GM18517 (cell line): ENCODE data around the gene ANO2.

Source experiments
- ATAC-seq: cut with Tn5 transposase; IDR thresholded peaks from one replicate; pipeline ENCODE4 v1.9.1; 2021; ENCODE audit warnings: mild to moderate bottlenecking, moderate library complexity; ENCODE audit not compliant: unreplicated experiment

The ANO2 gene

GRCh38 chr12:5522432-5523335 is 422.4 kb downstream of the ANO2 start:
- ATAC-seq = no peak

- ATAC-seq = no peak
Measured at GRCh38 chr12:5521456-5522325, 423.4 kb downstream of the ANO2 start.

DNA sequence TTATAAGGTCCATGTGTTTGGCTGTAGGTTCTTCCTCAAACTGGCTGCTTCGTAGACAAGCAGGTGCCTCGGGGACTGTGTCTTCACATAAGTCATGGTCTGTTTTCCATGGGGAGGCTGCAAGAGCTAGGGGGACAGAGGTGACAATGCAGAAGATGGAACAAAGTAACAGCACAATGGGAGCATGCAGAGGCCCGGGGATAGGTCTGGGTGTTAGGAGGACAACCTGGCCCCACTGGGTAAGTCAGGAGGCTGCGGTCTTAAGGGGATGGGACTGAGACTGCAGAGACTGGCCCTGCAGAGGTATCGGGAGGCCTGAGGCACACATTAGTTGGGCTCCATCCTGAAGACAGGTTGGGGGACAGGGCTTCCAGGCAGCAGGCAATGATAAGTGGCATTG is 424.2 kb downstream of the ANO2 start:
- no peak for ATAC-seq

DNA sequence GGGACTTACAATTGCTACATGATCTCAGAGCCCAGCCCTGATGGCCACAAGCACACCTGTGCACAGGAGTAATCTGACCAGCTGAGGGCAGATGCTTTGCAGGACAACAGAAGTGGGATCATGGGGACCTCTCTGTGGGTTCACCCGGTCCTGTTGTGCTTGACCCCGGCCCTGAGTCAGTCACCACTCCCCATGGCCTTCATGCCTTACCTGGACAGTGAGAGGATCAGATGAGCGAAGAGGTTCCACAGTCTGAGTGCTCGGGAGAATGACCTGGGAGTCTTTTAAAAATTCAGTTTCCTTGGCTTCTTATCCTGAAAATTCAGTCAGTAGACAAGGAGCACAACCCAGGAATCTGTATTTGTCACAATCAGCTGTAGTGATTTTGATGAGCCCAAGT is 425.0 kb downstream of the ANO2 start:
- no peak for ATAC-seq

DNA sequence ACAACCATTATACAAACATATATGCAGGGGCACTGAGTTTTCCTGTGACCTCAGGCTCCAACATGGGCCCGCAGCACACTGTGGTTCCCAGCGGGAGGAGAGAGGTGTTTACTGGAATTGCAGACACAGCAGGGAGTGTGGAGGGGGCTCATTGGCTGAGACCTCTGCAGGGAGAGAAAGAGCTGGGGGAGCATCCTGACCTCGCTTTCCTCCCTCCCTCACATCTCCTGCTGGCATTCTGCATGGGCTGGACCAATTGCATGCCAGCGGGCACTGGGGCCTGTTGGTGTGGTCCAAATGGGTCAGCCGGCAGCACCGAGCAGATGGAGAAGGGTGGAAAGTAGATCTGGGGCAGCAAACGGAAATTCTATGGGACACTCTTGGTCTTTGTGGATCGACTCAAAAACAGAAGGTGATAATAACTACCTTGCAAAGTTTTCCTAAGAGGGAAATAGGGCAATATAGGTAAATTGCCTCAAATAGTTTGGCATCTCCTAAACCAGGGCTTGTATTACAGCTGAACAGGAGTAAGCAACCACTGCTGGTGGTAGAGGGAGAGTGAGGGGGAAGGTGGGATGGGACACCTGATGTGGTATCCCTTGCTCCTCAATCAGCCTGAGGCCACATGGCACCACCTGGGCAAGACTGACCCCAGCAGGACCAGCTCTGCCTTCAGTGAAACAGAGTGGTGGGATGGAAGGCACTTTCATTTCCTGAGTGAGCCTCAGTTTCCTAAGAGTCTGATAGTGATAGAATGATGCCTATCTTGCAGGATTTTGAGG is 426.3 kb downstream of the ANO2 start:
- ATAC-seq = no peak

DNA sequence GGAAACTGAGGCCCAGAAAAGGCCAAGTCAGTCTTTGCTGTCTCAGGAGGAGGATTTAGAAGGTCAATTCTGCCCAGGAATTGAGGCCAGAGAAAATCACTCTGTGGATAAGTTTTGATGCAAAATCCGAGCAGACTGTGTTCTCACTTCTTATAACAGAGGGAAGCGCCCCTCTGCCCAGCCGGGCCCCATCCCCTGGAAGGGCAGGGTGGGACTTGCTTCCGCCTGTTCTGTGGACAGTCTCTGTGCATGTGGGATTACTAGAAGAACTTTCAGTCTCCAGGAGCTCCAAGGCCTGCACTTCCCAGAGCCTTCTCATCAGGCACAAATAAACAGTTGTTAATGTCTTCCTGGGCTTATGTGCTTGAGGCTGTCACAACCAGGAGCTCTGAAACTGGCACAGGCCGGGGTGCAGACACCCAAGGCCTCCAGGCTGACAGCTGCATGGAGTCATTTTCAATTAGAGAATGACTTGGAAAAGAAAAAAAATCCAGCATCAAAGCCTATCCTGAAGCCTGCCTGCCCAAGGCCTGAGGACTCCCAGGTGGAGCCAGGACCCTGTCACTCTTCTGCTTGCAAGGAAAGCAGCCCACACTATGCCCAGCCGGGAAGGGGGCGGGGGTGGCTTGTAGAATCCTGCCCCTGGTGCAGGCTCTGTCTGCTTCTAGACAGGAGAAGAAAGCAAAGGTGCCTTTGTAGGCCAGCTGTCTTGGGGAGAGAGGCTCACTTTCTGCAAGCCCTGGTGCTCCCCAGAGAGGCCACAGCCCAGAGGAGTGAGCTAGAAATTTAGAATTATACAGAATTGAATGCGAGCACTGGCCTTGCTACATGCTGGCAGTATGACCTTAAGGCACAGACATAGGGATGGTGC is 428.5 kb downstream of the ANO2 start:
- no peak for ATAC-seq

DNA sequence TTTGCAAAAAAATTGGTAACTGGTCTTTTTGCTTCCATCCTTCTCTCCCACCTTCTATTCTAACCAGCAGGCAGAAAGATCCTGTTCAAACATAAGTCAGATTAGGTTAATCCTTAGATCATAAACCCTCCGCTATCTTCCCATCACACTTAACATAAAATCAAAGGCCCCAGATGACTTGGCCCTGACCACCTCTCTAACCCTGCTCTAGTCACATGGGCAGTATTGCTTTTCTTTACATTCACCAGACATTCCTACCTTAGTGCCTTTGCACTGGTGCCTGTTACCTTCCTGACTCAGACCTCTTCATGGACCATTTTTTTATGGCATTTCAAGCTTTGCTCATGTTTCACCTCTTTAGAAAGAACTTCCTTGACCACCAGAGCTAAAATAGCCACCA is 429.6 kb downstream of the ANO2 start:
- ATAC-seq = no peak

- ATAC-seq = no peak
Measured at GRCh38 chr12:5514545-5514944, 430.5 kb downstream of the ANO2 start.

GRCh38 chr12:5514016-5514415 is 431.0 kb downstream of the ANO2 start:
- ATAC-seq = no peak

- no peak for ATAC-seq
Measured at GRCh38 chr12:5513406-5513805, 431.7 kb downstream of the ANO2 start.
